DND-41 (cell line): ENCODE measurements around the gene SYF2.
"Not testable (repeated sequence)": the region's sequence is repeated elsewhere in the genome, so short reads cannot be mapped to it uniquely, and the experiment has no call there.

ENCODE experiments used
- ATAC-seq: fragments of 200-7000 bp; cut with Tn5 transposase; 3 replicates; pipeline ENCODE4 v1.9.1; 2021; ENCODE audit warnings: low read depth; ENCODE audit not compliant: insufficient read depth
- DNase-seq: peaks from one replicate; pipeline ENCODE4 v3.0.0-alpha.2; 2020
- H2AFZ ChIP-seq: 2 replicates; pipeline ENCODE4 v1.6.0; 2012; ENCODE audit warnings: low read depth, low read length
- H3K27ac ChIP-seq: 2 replicates; pipeline ENCODE4 v1.5.1; 2012; ENCODE audit warnings: low read length, inconsistent platforms
- H3K27me3 ChIP-seq: fragments of 200-600 bp; sonication (generic); 2 replicates; pipeline ENCODE4 v1.6.0; 2012; ENCODE audit warnings: low read length, mild to moderate bottlenecking, inconsistent platforms; ENCODE audit not compliant: insufficient read depth, poor library complexity
- H3K36me3 ChIP-seq: 2 replicates; pipeline ENCODE4 v1.5.1; 2012; ENCODE audit warnings: low read length, inconsistent platforms; ENCODE audit not compliant: insufficient read depth
- H3K4me1 ChIP-seq: 2 replicates; pipeline ENCODE4 v1.5.1; 2012; ENCODE audit warnings: mild to moderate bottlenecking, low read length; ENCODE audit not compliant: insufficient read depth
- H3K4me2 ChIP-seq: 2 replicates; pipeline ENCODE4 v1.6.0; 2012; ENCODE audit warnings: mild to moderate bottlenecking, moderate library complexity, low read length, inconsistent platforms; ENCODE audit not compliant: insufficient read depth
- H3K4me3 ChIP-seq, 2 experiments: fragments of 200-600 bp in 1 of 2; shearing (Covaris generic) in 1 of 2; 2 replicates each; pipeline ENCODE4 v1.5.1; 2012 to 2016; ENCODE audit warnings: inconsistent platforms in 2 of 2, low read length in 2 of 2, mild to moderate bottlenecking in 2 of 2, low read depth in 1 of 2, moderate library complexity in 1 of 2
- H3K79me2 ChIP-seq: 2 replicates; pipeline ENCODE4 v1.6.0; 2012; ENCODE audit warnings: low read length, inconsistent platforms; ENCODE audit not compliant: insufficient read depth
- H3K9ac ChIP-seq: 2 replicates; pipeline ENCODE4 v1.6.0; 2012; ENCODE audit warnings: low read depth, mild to moderate bottlenecking, inconsistent platforms, low read length, moderate library complexity
- H3K9me3 ChIP-seq: 2 replicates; pipeline ENCODE4 v1.5.1; 2012; ENCODE audit warnings: low read length, moderate library complexity, mild to moderate bottlenecking, inconsistent platforms; ENCODE audit not compliant: insufficient read depth, severe bottlenecking
- H4K20me1 ChIP-seq: 2 replicates; pipeline ENCODE4 v1.6.0; 2012; ENCODE audit warnings: low read length; ENCODE audit not compliant: insufficient read depth
- EZH2 ChIP-seq: IDR thresholded peaks from 3 replicates; pipeline ENCODE4 v1.6.1; 2012; ENCODE audit warnings: borderline replicate concordance, low read depth, mild to moderate bottlenecking, moderate library complexity, low read length, inconsistent platforms; ENCODE audit not compliant: severe bottlenecking
- TF ChIP-seq, protein P1 (sequence below): IDR thresholded peaks from 2 replicates; pipeline ENCODE4 v1.5.1; 2012; ENCODE audit warnings: borderline replicate concordance, low read length, moderate library complexity, mild to moderate bottlenecking; ENCODE audit not compliant: poor library complexity, severe bottlenecking; ENCODE audit errors: extremely low read depth

Gene SYF2

DNA sequence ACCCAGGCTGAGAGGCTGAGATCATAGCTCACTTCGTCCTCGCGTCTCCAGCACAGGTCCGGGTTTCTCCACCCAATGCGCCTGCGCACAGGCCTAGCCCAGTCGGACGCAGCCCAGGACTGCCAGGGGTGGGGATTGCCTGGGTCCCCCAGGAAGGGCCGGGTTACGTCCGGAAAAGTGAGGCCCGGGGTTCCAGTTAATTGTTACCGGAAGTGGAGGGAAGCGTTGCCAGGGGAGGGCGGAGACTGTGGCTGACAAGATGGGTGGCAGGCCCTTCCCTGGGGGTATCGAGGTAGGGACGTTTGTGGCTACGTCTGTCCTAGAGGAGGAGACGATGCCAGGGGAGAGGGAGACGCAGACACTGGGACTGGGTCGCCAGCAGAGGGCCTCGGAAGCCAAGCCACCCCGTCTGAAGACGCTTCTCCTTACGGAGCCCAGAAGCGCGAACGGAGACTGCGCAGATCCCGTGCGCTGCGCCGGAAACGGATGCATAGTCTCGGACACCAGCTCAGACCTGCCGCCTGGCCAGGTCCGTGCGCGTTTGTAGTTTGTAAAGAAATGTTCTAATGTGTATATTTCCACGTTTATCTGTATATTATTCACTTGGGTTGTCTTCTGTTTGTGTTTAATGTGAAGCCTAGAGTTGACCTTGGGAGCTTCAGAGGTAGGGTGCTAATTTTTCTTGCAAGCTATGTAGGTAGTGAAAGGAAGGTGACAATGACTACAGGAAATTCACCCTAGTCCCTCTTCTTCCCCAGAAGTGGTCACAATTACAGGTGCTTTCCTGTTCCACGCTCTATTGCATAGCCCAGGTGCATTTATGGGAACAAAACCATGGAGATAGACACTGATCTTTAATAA, 7.6 kb upstream of the SYF2 start:
- Histone ChIP-seq H3K4me1 (peaks cover 58% of the 10 kb centered on the region), H3K27me3 (no peaks in the 10 kb centered on the region), H3K4me2 (peak overlapping the region; percentile 70), H4K20me1 (peaks cover 11% of the 10 kb centered on the region), H3K9me3 (no peaks in the 10 kb centered on the region), H2AFZ (peak overlapping the region; percentile 78), H3K79me2 (peaks cover 37% of the 10 kb centered on the region), H3K36me3 (peaks cover 46% of the 10 kb centered on the region), H3K9ac (peak overlapping the region; percentile 54), H3K27ac (peak overlapping the region; percentile 76), H3K4me3 (peak overlapping the region; percentile 13 to 55; a peak in 3 of 4 replicates)
- peak; percentile 87 for DNase-seq
- TF ChIP-seq, protein P1, sequence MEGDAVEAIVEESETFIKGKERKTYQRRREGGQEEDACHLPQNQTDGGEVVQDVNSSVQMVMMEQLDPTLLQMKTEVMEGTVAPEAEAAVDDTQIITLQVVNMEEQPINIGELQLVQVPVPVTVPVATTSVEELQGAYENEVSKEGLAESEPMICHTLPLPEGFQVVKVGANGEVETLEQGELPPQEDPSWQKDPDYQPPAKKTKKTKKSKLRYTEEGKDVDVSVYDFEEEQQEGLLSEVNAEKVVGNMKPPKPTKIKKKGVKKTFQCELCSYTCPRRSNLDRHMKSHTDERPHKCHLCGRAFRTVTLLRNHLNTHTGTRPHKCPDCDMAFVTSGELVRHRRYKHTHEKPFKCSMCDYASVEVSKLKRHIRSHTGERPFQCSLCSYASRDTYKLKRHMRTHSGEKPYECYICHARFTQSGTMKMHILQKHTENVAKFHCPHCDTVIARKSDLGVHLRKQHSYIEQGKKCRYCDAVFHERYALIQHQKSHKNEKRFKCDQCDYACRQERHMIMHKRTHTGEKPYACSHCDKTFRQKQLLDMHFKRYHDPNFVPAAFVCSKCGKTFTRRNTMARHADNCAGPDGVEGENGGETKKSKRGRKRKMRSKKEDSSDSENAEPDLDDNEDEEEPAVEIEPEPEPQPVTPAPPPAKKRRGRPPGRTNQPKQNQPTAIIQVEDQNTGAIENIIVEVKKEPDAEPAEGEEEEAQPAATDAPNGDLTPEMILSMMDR = peak; percentile 85
- TF ChIP-seq EZH2 = no peak
- ATAC-seq = peak; percentile 93

DNA sequence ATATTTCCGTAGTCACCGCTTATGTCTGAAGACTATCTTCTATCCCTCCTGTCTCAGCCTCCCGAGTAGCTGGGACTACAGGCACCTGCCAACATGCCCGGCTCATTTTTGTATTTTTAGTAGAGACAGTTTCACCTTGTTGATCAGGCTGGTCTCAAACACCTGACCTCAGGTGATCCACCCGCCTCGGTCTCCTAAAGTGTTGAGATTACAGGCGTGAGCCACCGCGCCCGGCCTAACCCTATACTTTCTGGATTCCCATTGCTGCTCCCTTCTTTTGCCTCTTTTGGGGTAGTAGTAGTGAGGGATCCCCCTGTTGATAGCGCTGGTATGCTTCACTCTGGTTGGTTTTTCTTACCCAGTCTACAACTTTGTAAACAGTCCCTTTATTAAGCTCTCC, 5.7 kb upstream of the SYF2 start:
- peaks cover 52% of the 10 kb centered on the region for H3K4me1 ChIP-seq
- H3K27me3 ChIP-seq = no peaks in the 10 kb centered on the region
- H2AFZ ChIP-seq = no peak overlapping the region
- H3K9ac ChIP-seq = no peak overlapping the region
- ATAC-seq (no peak), DNase-seq (no peak)
- H4K20me1 ChIP-seq = no peaks in the 10 kb centered on the region
- no peak overlapping the region for H3K27ac ChIP-seq
- H3K36me3 ChIP-seq = peaks cover 27% of the 10 kb centered on the region
- no peak overlapping the region for H3K4me2 ChIP-seq
- H3K79me2 ChIP-seq = peaks cover 33% of the 10 kb centered on the region
- no peak overlapping the region for H3K4me3 ChIP-seq
- H3K9me3 ChIP-seq = no peaks in the 10 kb centered on the region
- no peak for TF ChIP-seq EZH2
- TF ChIP-seq, protein P1 = no peak

DNA sequence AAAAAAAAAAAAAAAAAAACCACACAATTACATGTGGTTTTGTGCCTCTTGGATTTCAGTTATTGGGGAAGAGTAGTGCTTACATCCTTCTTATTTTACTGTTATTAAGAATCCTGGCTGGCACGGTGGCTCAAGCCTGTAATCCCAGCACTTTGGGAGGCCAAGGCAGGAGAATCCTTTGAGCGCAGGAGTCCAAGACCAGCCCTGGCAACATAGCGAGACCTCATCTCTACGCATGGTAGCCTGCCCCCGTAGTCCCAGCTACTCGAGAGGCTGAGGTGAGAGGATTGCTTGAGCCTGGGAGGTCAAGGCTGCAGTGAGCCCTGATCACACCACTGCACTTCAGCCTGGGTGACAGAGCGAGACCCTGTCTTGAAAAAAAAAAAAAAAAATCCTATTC, 4.0 kb upstream of the SYF2 start:
- not testable (repeated sequence) for H3K9me3 ChIP-seq, H2AFZ ChIP-seq, H3K27ac ChIP-seq, H3K27me3 ChIP-seq, ATAC-seq, H3K4me2 ChIP-seq, DNase-seq, H4K20me1 ChIP-seq, H3K4me3 ChIP-seq, H3K9ac ChIP-seq
- H3K36me3 ChIP-seq = peaks cover 10% of the 10 kb centered on the region
- peaks cover 37% of the 10 kb centered on the region for H3K79me2 ChIP-seq
- peaks cover 42% of the 10 kb centered on the region for H3K4me1 ChIP-seq

DNA sequence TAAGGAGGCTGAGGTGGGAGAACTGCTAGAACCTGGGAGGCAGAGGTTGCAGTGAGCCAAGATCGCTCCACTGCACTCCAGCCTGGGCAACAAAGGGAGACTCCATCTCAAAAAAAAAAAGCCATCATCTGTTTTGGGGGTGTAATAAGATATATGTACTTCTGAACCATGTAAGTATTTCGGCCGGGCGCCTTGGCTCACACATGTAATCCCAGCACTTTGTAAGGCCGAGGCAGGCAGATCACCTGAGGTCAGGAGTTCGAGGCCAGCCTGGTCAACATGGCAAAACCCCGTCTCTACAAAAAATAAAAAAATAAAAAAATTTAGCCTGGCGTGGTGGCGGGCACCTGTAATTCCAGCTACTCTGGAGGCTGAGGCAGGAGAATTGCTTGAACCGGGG, 3.1 kb upstream of the SYF2 start:
- not testable (repeated sequence) for H3K27ac ChIP-seq, DNase-seq, H3K9ac ChIP-seq, H3K9me3 ChIP-seq, H4K20me1 ChIP-seq, H3K4me3 ChIP-seq, H3K4me2 ChIP-seq, H2AFZ ChIP-seq, H3K27me3 ChIP-seq, ATAC-seq
- Histone ChIP-seq H3K4me1 (peaks cover 42% of the 10 kb centered on the region), H3K79me2 (peaks cover 40% of the 10 kb centered on the region), H3K36me3 (peaks cover 10% of the 10 kb centered on the region)
